HepG2 (cell line): ENCODE data around the gene CAPN12. TPM values are rescaled to one million over a fixed set of nuclear protein-coding genes. Genes with fewer than 3 reads are reported as not detected.

ENCODE experiments used
- ATRX ChIP-seq: sonication (generic); formaldehyde crosslinking; IDR thresholded peaks from 2 replicates; pipeline ENCODE4 v1.4.0; 2020; ENCODE audit warnings: missing genetic modification reagents, borderline replicate concordance
- BHLHE40 ChIP-seq: IDR thresholded peaks from 2 replicates; pipeline ENCODE4 v1.6.1; 2011; ENCODE audit warnings: low read length, improper control_type of control experiment
- CSRNP2 ChIP-seq: sonication (generic); formaldehyde crosslinking; conservative IDR thresholded peaks from 2 replicates; pipeline ENCODE4 v1.8.0; 2022; ENCODE audit warnings: low read depth, missing genetic modification reagents
- EP300 ChIP-seq, 3 experiments: sonication (generic) in 1 of 3; formaldehyde crosslinking in 1 of 3; IDR thresholded peaks; 2 replicates each; pipeline versions ENCODE4 v1.5.1 to v1.6.1; 2011 to 2020; ENCODE audit warnings: low read depth in 2 of 3, low read length in 2 of 3, borderline replicate concordance in 1 of 3, improper control_type of control experiment in 1 of 3, mild to moderate bottlenecking in 1 of 3, missing genetic modification reagents in 1 of 3, moderate library complexity in 1 of 3
- HNF1A ChIP-seq, 2 experiments: sonication (generic) in 1 of 2; formaldehyde crosslinking in 1 of 2; IDR thresholded peaks; 2 replicates each; pipeline versions ENCODE4 v1.4.0 to v1.6.1; 2016 to 2020; ENCODE audit warnings: borderline replicate concordance in 1 of 2, low read depth in 1 of 2, mild to moderate bottlenecking in 1 of 2, missing genetic modification reagents in 1 of 2
- IRX3 ChIP-seq: sonication (generic); formaldehyde crosslinking; IDR thresholded peaks from 2 replicates; pipeline ENCODE4 v1.8.1; 2023; ENCODE audit warnings: mild to moderate bottlenecking, low read depth, missing genetic modification reagents, borderline replicate concordance
- RBFOX2 ChIP-seq: fragments of 200-400 bp; formaldehyde crosslinking; IDR thresholded peaks from 2 replicates; pipeline ENCODE4 v1.6.1; 2017; ENCODE audit warnings: low read depth, mild to moderate bottlenecking, low read length
- RBM39 ChIP-seq: fragments of 200-400 bp; formaldehyde crosslinking; IDR thresholded peaks from one replicate; pipeline ENCODE4 v1.6.1; 2018; ENCODE audit warnings: antibody characterized with exemption, mild to moderate bottlenecking, low read depth, low read length; ENCODE audit not compliant: poor library complexity, severe bottlenecking
- SMAD9 ChIP-seq: sonication (generic); formaldehyde crosslinking; IDR thresholded peaks from 2 replicates; pipeline ENCODE4 v1.5.1; 2020; ENCODE audit warnings: mild to moderate bottlenecking, missing genetic modification reagents
- SRSF4 ChIP-seq: fragments of 200-400 bp; formaldehyde crosslinking; IDR thresholded peaks from one replicate; pipeline ENCODE4 v1.6.1; 2018; ENCODE audit warnings: mild to moderate bottlenecking, low read depth, low read length, moderate library complexity; ENCODE audit not compliant: poor library complexity, severe bottlenecking
- ZFP41 ChIP-seq: sonication (generic); formaldehyde crosslinking; IDR thresholded peaks from 2 replicates; pipeline ENCODE4 v1.4.0; 2020; ENCODE audit warnings: mild to moderate bottlenecking, missing genetic modification reagents, borderline replicate concordance
- ZFP82 ChIP-seq: sonication (generic); formaldehyde crosslinking; IDR thresholded peaks from 2 replicates; pipeline ENCODE4 v1.5.1; 2020; ENCODE audit warnings: mild to moderate bottlenecking, missing genetic modification reagents, borderline replicate concordance
- ZNF235 ChIP-seq: sonication (generic); formaldehyde crosslinking; IDR thresholded peaks from 2 replicates; pipeline ENCODE4 v1.8.1; 2023; ENCODE audit warnings: mild to moderate bottlenecking, missing genetic modification reagents, borderline replicate concordance
- ZNF331 ChIP-seq: sonication (generic); formaldehyde crosslinking; IDR thresholded peaks from 2 replicates; pipeline ENCODE4 v1.4.0; 2020; ENCODE audit warnings: missing genetic modification reagents
- ZNF563 ChIP-seq: sonication (generic); formaldehyde crosslinking; IDR thresholded peaks from 2 replicates; pipeline ENCODE4 v1.8.0; 2022; ENCODE audit warnings: mild to moderate bottlenecking, moderate library complexity, missing genetic modification reagents
- ZNF576 ChIP-seq: sonication (generic); formaldehyde crosslinking; IDR thresholded peaks from 2 replicates; pipeline ENCODE4 v1.4.0; 2020; ENCODE audit warnings: mild to moderate bottlenecking, missing genetic modification reagents
- ZNF737 ChIP-seq: sonication (generic); formaldehyde crosslinking; IDR thresholded peaks from 2 replicates; pipeline ENCODE4 v1.5.0; 2020; ENCODE audit warnings: missing genetic modification reagents, mild to moderate bottlenecking, borderline replicate concordance
- ZNF776 ChIP-seq: sonication (generic); formaldehyde crosslinking; IDR thresholded peaks from 2 replicates; pipeline ENCODE4 v1.4.0; 2020; ENCODE audit warnings: mild to moderate bottlenecking, missing genetic modification reagents
- ZNF782 ChIP-seq: sonication (generic); formaldehyde crosslinking; IDR thresholded peaks from 2 replicates; pipeline ENCODE4 v1.4.0; 2020; ENCODE audit warnings: missing genetic modification reagents, mild to moderate bottlenecking, borderline replicate concordance
- ZUFSP ChIP-seq: sonication (generic); formaldehyde crosslinking; IDR thresholded peaks from 2 replicates; pipeline ENCODE4 v1.9.0; 2021; ENCODE audit warnings: missing genetic modification reagents, mild to moderate bottlenecking, borderline replicate concordance
- polyA plus RNA-seq, 8 experiments: library from polyadenylated mRNA; depleted of rRNA in 3 of 8; stranded (reverse) in 7 of 8; unstranded in 1 of 8; fragments of >200 nt; fragmentation: Illumina TruSeq in 4 of 8; extraction: Trizol in 4 of 8; gene quantifications; 2 replicates each; pipeline versions ENCODE4 v1.2.1 to v1.2.3, GENCODE V29; 2011 to 2016; ENCODE audit warnings: low read depth in 4 of 8, missing spikeins in 1 of 8, mixed read lengths in 1 of 8; ENCODE audit not compliant: insufficient read depth in 1 of 8
- total RNA-seq, 5 experiments: library from RNA; depleted of rRNA; stranded (reverse); fragments of >200 nt; fragmentation: Illumina TruSeq; extraction: Trizol; gene quantifications; 2 replicates each; pipeline ENCODE4 v1.2.3, GENCODE V29; 2016; ENCODE audit warnings: low read depth in 1 of 5

CAPN12 gene
- total and polyA plus RNA-seq, 2 of the 13 experiments (the other 11 are each of a cell fraction or from before 2014, with no cell fraction given) = 1.6 to 13.6 TPM

GRCh38 chr19:38701455-38702063 is 42.7 kb downstream of the CAPN12 start (continued):
- no peak for TF ChIP-seq ZUFSP (CRISPR knock-in tag)
- peak; percentile 83 to 92 for TF ChIP-seq EP300 (IDR thresholded peaks at IDR 0.05; ENCODE audit: low read depth in 2 of 2, low read length in 2 of 2)
- TF ChIP-seq EP300 (CRISPR knock-in tag; IDR thresholded peaks at IDR 0.05; ENCODE audit: borderline replicate concordance) = peak; percentile 91
- TF ChIP-seq ATRX (CRISPR knock-in tag) = no peak
- TF ChIP-seq RBM39 = no peak
- no peak for TF ChIP-seq SRSF4
- peak; percentile 66; the same call in 1 of the 2 replicates for TF ChIP-seq ZNF331
- no peak for TF ChIP-seq ZNF776 (CRISPR knock-in tag)
- TF ChIP-seq ZNF737 (CRISPR knock-in tag) = no peak
- TF ChIP-seq ZNF576 (CRISPR knock-in tag) = no peak
- TF ChIP-seq HNF1A (IDR thresholded peaks at IDR 0.05; ENCODE audit: low read depth) = no peak
- peak; percentile 47; the same call in 1 of the 2 replicates for TF ChIP-seq HNF1A (CRISPR knock-in tag; IDR thresholded peaks at IDR 0.05; ENCODE audit: borderline replicate concordance)
- no peak for TF ChIP-seq ZFP41 (CRISPR knock-in tag)
- 0 out of 2 replicates have a peak, but pooled peaks have one; percentile 20 for TF ChIP-seq RBFOX2
- TF ChIP-seq SMAD9 (CRISPR knock-in tag) = no peak
- no peak for TF ChIP-seq IRX3
- no peak for TF ChIP-seq CSRNP2 (CRISPR knock-in tag)
- 0 out of 2 replicates have a peak, but pooled peaks have one; percentile 28 for TF ChIP-seq ZFP82 (CRISPR knock-in tag)
- no peak for TF ChIP-seq ZNF235 (CRISPR knock-in tag)
- no peak for TF ChIP-seq ZNF563 (CRISPR knock-in tag)
- 0 out of 2 replicates have a peak, but pooled peaks have one; percentile 80 for TF ChIP-seq ZNF782 (CRISPR knock-in tag)
- TF ChIP-seq BHLHE40 = peak; percentile 60; the same call in 1 of the 2 replicates
